GDM1 (cell line): Measurements from ENCODE around the gene HIVEP3.
"Not testable (repeated sequence)": the region's sequence is repeated elsewhere in the genome, so short reads cannot be mapped to it uniquely, and the experiment has no call there.

Experiments used
- DNase-seq: peaks from one replicate; lab custom pipeline; 2025; lab: John Stamatoyannopoulos, UW

HIVEP3 gene

DNA sequence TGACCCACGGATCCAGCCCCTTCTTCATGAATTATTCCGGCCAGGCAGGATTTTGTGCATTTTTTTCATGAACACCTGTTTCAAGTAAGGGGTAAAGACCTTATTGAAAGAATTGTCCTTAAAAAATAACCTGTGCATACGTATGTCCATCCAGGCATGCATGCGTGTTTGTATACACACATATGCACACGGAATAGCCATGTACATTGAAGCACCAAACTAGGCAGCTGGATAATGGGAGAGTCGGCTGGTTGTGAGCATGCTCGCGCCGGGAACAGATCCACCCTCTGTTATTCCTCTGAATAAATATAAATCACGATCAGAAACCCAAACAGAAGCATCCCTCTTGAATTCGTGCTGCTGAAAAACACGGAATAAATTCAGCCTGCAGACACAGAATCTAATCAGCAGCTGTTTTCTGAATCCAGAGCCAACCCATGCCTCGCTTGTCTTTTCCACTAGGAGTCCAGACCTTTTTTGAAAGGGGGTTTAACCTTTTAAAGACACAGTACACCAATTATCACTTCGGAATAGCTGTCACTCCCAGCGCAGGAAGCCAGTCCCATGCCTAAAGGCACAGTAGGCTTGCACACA is at the start of gene HIVEP3:
Gene HIVEP3, minus strand, starts transcription at position 473 of the 594 bp plus-strand sequence.
- DNase-seq: no peak

DNA sequence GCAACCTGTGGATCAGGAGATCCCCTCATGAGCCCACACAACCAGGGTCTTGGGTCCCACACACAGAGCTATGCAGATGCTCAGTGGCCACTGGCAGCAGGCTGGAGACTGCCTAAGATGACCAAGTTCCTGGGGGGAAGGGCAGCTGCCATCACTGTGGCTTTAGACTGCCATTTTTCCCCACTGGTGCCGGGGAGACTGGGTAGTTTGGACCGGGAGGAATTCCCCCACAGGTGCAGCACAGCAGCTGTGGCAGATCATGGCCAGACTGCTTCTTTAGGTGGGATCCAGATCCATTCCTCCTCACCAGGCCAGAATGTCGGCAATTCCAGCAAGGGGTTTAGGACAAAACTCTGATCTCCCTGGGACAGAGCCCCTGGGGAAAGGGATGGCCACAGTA is 45.7 kb upstream of the HIVEP3 start:
- no peak for DNase-seq

DNA sequence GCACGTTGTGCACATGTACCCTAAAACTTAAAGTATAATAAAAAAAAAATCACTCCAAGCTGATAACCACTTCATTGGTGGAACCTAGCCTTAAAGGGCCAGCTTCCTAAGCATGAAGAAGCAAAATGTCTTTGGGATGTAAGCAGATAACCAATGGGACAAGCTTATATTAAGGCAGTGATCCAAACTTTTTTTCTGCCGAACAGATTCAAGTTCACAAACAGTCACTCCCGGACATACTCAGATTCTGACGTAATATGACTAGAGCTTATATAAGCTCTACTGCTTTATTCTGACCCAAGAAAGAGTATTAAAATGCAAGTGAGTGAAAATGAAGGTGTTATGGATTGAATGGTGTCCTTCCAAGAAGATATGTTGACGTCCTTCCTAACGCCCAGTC is 44.9 kb upstream of the HIVEP3 start:
- no peak for DNase-seq

- DNase-seq: no peak
Measured at GRCh38 chr1:41958015-41958673, 39.4 kb upstream of the HIVEP3 start.

GRCh38 chr1:41957568-41957967 is 38.8 kb upstream of the HIVEP3 start:
- DNase-seq: no peak

DNA sequence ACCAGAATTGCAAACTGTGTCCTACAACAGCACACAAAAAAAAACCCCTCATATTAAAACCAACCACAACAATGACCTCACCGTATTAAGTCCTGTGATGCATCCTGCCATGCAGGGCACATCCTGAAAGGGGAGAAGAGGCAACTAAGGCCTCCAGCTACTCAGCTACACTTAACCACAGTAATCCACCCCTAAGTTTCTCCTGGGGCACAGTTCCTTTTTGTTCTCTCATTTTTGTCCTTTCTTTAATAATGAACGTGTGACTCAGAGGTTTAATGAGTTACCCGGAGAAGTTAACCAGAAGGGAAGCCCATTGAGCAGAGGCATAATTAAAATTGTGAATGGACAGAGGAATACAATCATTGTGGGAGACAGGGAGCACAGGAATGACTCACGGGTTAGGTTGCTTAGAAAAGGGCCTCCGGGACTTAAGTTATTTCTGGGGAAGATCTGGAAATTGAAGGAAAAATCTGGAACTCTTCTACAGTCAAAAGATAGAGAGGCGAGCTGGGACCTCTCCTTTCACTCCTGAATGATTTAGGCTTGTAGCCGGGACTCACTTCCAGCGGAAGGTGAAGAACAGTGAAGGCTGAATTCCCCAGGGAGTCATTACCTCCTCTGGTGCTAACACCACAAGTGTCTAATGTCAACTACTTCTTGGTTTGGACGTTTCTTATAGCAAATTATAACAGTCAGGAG is 36.9 kb upstream of the HIVEP3 start:
- DNase-seq: peak; percentile 5

DNA sequence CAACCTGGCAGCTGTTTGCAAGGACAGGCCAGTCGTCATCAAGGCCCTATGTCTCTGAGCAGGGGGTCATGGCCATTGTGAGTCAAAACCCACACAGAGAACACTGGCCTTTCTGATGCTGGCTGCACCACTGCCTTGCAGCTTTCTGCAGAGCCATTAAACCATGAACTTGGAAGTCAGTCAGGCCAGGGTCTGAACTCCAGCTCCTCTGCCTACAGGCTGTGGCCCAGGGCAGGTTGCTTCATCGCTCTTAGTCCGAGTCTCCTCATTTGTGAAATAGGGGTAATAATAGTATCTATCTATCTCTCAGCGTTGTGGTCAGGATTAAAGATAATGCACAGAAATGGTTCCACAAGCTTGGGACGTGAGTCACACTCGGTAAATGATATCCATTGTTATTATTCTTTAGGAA is 35.8 kb upstream of the HIVEP3 start:
- DNase-seq: no peak

DNA sequence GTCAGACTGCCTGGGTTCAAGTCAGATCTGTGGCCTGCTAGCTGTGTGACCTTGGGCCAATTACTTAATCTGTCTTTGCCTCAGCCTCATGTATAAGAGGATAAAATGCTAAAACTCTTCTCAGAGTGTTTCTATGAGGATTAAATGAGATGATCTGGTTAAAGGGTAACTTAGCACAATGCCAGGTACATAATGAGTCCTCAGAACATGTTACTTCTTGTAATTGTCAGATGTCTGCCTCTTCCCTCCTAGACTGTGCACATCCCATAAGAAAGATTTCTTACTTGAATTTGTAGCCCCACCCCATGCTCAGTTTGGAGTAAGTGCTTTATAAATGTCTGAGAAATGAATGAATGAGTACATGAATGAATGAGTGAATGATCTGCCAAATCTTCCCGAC is 34.6 kb upstream of the HIVEP3 start:
- no peak for DNase-seq

GRCh38 chr1:41952208-41952607 is 33.5 kb upstream of the HIVEP3 start:
- DNase-seq: no peak

DNA sequence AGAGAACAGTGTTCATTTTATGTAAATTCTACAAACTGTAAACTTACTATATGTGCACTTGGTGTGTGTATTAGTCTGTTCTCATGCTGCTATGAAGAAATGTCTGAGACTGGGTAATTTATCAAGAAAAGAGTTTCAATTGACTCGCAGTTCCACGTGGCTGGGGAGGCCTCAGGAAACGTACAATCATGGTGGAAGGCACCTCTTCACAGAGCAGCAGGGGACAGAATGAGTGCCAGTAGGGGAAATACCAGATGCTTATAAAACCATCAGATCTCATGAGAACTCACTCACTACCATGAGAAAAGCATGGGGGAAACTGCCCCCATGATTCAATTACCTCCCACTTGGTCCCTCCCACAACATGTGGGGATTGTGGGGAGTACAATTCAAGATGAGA is 32.8 kb upstream of the HIVEP3 start:
- DNase-seq: not testable (repeated sequence)

- no peak for DNase-seq
Measured at GRCh38 chr1:41950820-41951219, 32.1 kb upstream of the HIVEP3 start.

DNA sequence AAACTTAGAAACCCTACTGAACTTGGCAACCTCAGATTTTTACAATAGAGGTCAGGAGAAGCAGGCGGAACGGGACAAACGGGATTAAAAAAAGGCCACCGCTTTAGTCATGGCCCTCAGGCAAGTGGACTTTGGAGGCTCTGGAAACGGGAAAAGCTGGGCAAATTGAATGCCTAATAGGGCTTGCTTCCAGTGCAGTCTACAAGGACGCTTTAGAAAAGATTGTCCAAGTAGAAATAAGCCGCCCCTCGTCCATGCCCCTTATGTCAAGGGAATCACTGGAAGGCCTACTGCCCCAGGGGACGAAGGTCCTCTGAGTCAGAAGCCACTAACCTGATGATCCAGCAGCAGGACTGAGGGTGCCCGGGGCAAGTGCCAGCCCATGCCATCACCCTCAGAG is 27.2 kb upstream of the HIVEP3 start:
- DNase-seq: not testable (repeated sequence)

DNA sequence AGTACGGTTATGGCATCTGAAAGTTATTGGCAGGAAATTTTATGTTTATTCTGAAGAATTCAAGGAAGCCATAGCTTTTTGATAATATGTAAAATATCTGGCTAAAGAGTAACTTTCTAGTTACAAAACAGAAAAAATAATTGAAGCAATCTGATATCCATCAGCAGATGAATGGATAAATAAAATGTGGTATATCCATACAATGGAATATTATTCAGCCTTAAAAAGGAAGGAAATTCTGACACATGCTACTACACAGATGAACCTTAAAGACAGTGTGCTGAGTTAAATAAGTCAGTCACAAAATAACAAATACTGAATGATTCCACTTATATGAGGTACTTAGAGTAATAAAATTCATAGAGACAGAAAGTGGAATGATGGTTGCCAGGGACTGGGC is 25.0 kb upstream of the HIVEP3 start:
- no peak for DNase-seq

GRCh38 chr1:41942278-41942677 is 23.6 kb upstream of the HIVEP3 start:
- DNase-seq: no peak

- DNase-seq: no peak
Measured at GRCh38 chr1:41941381-41941780, 22.7 kb upstream of the HIVEP3 start.

GRCh38 chr1:41939194-41939593 is 20.5 kb upstream of the HIVEP3 start:
- DNase-seq: no peak

- no peak for DNase-seq
Measured at GRCh38 chr1:41936107-41936506, 17.4 kb upstream of the HIVEP3 start.

DNA sequence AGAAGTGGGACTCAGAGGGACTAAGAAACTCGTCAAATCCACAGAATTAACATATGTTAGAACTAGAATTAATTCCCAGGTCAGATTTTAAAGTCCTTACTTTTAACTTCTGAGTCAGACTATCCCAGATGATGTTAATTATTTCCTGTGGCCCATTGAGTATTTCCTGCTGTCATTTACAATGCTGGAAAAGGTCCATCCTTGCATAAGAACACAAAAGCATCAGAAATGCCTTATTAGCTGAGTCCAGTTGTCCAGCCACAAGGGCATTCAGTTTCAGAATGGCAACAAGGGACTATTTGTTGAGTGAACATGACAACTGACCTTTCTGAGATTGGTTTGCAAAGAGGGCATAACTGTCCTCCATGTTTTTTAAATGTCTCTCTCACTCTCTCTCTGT is 16.5 kb upstream of the HIVEP3 start:
- no peak for DNase-seq

GRCh38 chr1:41933106-41933505 is 14.4 kb upstream of the HIVEP3 start:
- DNase-seq: no peak

GRCh38 chr1:41931578-41931977 is 12.9 kb upstream of the HIVEP3 start:
- DNase-seq: no peak

GRCh38 chr1:41927118-41927517 is 8.4 kb upstream of the HIVEP3 start:
- no peak for DNase-seq

GRCh38 chr1:41925712-41926111 is 7.0 kb upstream of the HIVEP3 start:
- DNase-seq: no peak

DNA sequence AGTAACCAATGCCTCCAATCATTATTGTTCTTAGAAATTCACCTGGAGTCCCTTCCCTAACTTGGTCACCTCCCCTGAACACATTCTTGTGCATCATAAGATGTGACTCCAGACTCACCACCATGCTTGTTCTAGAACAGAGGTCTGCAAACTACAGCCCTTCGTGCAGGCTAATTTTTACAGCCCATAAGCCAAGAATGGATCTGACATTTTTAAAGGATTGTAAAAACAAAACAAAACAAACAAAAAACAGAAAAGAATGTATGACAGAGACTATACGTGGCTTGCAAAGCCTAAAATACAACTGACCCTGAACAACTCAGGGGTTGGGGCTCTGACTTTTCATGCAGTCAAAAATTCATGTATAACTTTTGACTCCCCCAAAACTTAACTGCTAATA is 6.2 kb upstream of the HIVEP3 start:
- no peak for DNase-seq

DNA sequence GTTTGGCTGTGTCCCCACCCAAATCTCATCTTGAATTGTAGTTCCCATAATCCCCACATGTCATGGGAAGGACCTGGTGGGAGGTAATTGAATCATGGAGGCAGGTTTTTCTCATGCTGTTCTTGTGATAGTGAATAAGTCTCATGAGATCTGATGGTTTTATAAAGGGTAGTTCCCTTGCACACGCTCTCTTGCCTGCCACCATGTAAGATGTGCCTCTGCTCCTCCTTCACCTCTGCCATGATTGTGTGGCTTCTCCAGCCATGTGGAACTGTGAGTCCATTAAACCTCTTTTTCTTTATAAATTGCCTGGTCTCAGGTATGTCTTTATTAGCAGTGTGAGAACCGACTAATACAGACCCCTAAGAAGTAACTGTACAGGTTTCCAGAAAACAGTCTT is 2.5 kb upstream of the HIVEP3 start:
- DNase-seq: not testable (repeated sequence)
